Measurements from ENCODE around the gene TAPBP.
"Not testable (repeated sequence)": the region's sequence is repeated elsewhere in the genome, so short reads cannot be mapped to it uniquely, and the experiment has no call there.

TAPBP gene

GRCh38 chr6:33273129-33273923 lies 40.6 kb downstream of the TAPBP start:
- H3K27ac ChIP-seq (ENCODE audit: low read depth, low read length) = peak overlapping the region; percentile 97
- H3K4me1 ChIP-seq (ENCODE audit: insufficient read depth, low read length) = peaks cover 17% of the 10 kb centered on the region
- 56% methylated on average over 11 of the region's 11 CpGs for WGBS

GRCh38 chr6:33272275-33273128 lies 41.4 kb downstream of the TAPBP start:
- H3K27ac ChIP-seq (ENCODE audit: low read depth, low read length) = peak overlapping the region; percentile 97
- no peaks in the 10 kb centered on the region for H3K9me3 ChIP-seq (ENCODE audit: insufficient read depth, low read depth, low read length)
- WGBS = 4% methylated on average over 19 of the region's 22 CpGs
- peaks cover 68% of the 10 kb centered on the region for H3K36me3 ChIP-seq (ENCODE audit: insufficient read depth, low read length)
- H3K9ac ChIP-seq (ENCODE audit: low read depth, low read length) = peak overlapping the region; percentile 97
- peak overlapping the region; percentile 79 for H3K4me3 ChIP-seq (ENCODE audit: low read length)
- no peaks in the 10 kb centered on the region for H3K27me3 ChIP-seq (ENCODE audit: insufficient read depth, low read length)
- H3K4me1 ChIP-seq (ENCODE audit: insufficient read depth, low read length) = peaks cover 17% of the 10 kb centered on the region

More at GRCh38 chr6:33273129-33273923, 40.6 kb downstream of the TAPBP start:
- H3K9ac ChIP-seq (ENCODE audit: low read depth, low read length) = peak overlapping the region; percentile 97
- H3K27me3 ChIP-seq (ENCODE audit: insufficient read depth, low read length) = no peaks in the 10 kb centered on the region
- H3K36me3 ChIP-seq (ENCODE audit: insufficient read depth, low read length) = peaks cover 60% of the 10 kb centered on the region
- H3K9me3 ChIP-seq (ENCODE audit: insufficient read depth, low read depth, low read length) = no peaks in the 10 kb centered on the region
- peak overlapping the region; percentile 79 for H3K4me3 ChIP-seq (ENCODE audit: low read length)

GRCh38 chr6:33271468-33272274 lies 42.2 kb downstream of the TAPBP start, which contains the start of the genes RPS18 and VPS52:
Gene RPS18, plus strand, starts transcription at chr6:33272075. Its CDS starts 45 bp downstream, at chr6:33272120.
Gene VPS52, minus strand, starts transcription at chr6:33271876. Its CDS starts 201 bp downstream, at chr6:33271675.
- peaks cover 17% of the 10 kb centered on the region for H3K4me1 ChIP-seq (ENCODE audit: insufficient read depth, low read length)
- H3K27ac ChIP-seq (ENCODE audit: low read depth, low read length) = peak within 1 kb of the TSS; percentile 97
- peak within 1 kb of the TSS; percentile 97 for H3K9ac ChIP-seq (ENCODE audit: low read depth, low read length)
- WGBS = under 1% methylated on average over 48 of the region's 48 CpGs
- no peaks in the 10 kb centered on the region for H3K9me3 ChIP-seq (ENCODE audit: insufficient read depth, low read depth, low read length)
- H3K36me3 ChIP-seq (ENCODE audit: insufficient read depth, low read length) = peaks cover 75% of the 10 kb centered on the region
- peak within 1 kb of the TSS; percentile 79 for H3K4me3 ChIP-seq (ENCODE audit: low read length)
- H3K27me3 ChIP-seq (ENCODE audit: insufficient read depth, low read length) = no peaks in the 10 kb centered on the region

- peak overlapping the region; percentile 95 for H3K27ac ChIP-seq (ENCODE audit: low read depth, low read length)
- H3K36me3 ChIP-seq (ENCODE audit: insufficient read depth, low read length) = peaks cover 75% of the 10 kb centered on the region
- no peaks in the 10 kb centered on the region for H3K9me3 ChIP-seq (ENCODE audit: insufficient read depth, low read depth, low read length)
- H3K9ac ChIP-seq (ENCODE audit: low read depth, low read length) = peak overlapping the region; percentile 97
- 2% methylated on average over 7 of the region's 7 CpGs for WGBS
- H3K27me3 ChIP-seq (ENCODE audit: insufficient read depth, low read length) = no peaks in the 10 kb centered on the region
- peaks cover 17% of the 10 kb centered on the region for H3K4me1 ChIP-seq (ENCODE audit: insufficient read depth, low read length)
- peak overlapping the region; percentile 79 for H3K4me3 ChIP-seq (ENCODE audit: low read length)
Measured at GRCh38 chr6:33271117-33271467, 42.8 kb downstream of the TAPBP start.

- Histone ChIP-seq H3K4me3 (ENCODE audit: low read length) (no peak overlapping the region), H3K36me3 (ENCODE audit: insufficient read depth, low read length) (peaks cover 72% of the 10 kb centered on the region), H3K27ac (ENCODE audit: low read depth, low read length) (no peak overlapping the region), H3K4me1 (ENCODE audit: insufficient read depth, low read length) (no peaks in the 10 kb centered on the region), H3K27me3 (ENCODE audit: insufficient read depth, low read length) (no peaks in the 10 kb centered on the region), H3K9ac (ENCODE audit: low read depth, low read length) (no peak overlapping the region), H3K9me3 (ENCODE audit: insufficient read depth, low read depth, low read length) (no peaks in the 10 kb centered on the region)
- WGBS = 93% methylated on average over 5 of the region's 7 CpGs
Measured at GRCh38 chr6:33264015-33264414, 49.9 kb downstream of the TAPBP start.

GRCh38 chr6:33262490-33262889 lies 51.4 kb downstream of the TAPBP start:
- H3K4me1 ChIP-seq (ENCODE audit: insufficient read depth, low read length); H3K9ac ChIP-seq (ENCODE audit: low read depth, low read length); H3K27me3 ChIP-seq (ENCODE audit: insufficient read depth, low read length); H3K27ac ChIP-seq (ENCODE audit: low read depth, low read length); H3K4me3 ChIP-seq (ENCODE audit: low read length); H3K9me3 ChIP-seq (ENCODE audit: insufficient read depth, low read depth, low read length): not testable (repeated sequence)
- 76% methylated on average over 3 of the region's 3 CpGs for WGBS
- H3K36me3 ChIP-seq (ENCODE audit: insufficient read depth, low read length) = peaks cover 61% of the 10 kb centered on the region

GRCh38 chr6:33259032-33259431 lies 54.8 kb downstream of the TAPBP start:
- H3K9me3 ChIP-seq (ENCODE audit: insufficient read depth, low read depth, low read length) = no peaks in the 10 kb centered on the region; the same call in 1 of the 2 replicates
- H3K4me3 ChIP-seq (ENCODE audit: low read length) = no peak overlapping the region
- H3K9ac ChIP-seq (ENCODE audit: low read depth, low read length) = no peak overlapping the region
- no peaks in the 10 kb centered on the region for H3K27me3 ChIP-seq (ENCODE audit: insufficient read depth, low read length)
- peaks cover 38% of the 10 kb centered on the region for H3K36me3 ChIP-seq (ENCODE audit: insufficient read depth, low read length)
- H3K27ac ChIP-seq (ENCODE audit: low read depth, low read length) = no peak overlapping the region
- H3K4me1 ChIP-seq (ENCODE audit: insufficient read depth, low read length) = no peaks in the 10 kb centered on the region
- 92% methylated on average over 5 of the region's 5 CpGs for WGBS

- 96% methylated on average over 4 of the region's 4 CpGs for WGBS
- H3K4me1 ChIP-seq (ENCODE audit: insufficient read depth, low read length) = peaks cover 5% of the 10 kb centered on the region; the same call in 1 of the 2 replicates
- peaks cover 24% of the 10 kb centered on the region for H3K36me3 ChIP-seq (ENCODE audit: insufficient read depth, low read length)
- H3K9me3 ChIP-seq (ENCODE audit: insufficient read depth, low read depth, low read length) = no peaks in the 10 kb centered on the region; the same call in 1 of the 2 replicates
- H3K4me3 ChIP-seq (ENCODE audit: low read length) = no peak overlapping the region
- H3K27ac ChIP-seq (ENCODE audit: low read depth, low read length) = no peak overlapping the region
- no peaks in the 10 kb centered on the region for H3K27me3 ChIP-seq (ENCODE audit: insufficient read depth, low read length)
- no peak overlapping the region for H3K9ac ChIP-seq (ENCODE audit: low read depth, low read length)
Measured at GRCh38 chr6:33254591-33254990, 59.3 kb downstream of the TAPBP start.

GRCh38 chr6:33252759-33253158 lies 61.1 kb downstream of the TAPBP start:
- H3K27me3 ChIP-seq (ENCODE audit: insufficient read depth, low read length) = peaks cover 10% of the 10 kb centered on the region
- no peak overlapping the region for H3K4me3 ChIP-seq (ENCODE audit: low read length)
- H3K4me1 ChIP-seq (ENCODE audit: insufficient read depth, low read length) = peaks cover 6% of the 10 kb centered on the region; the same call in 1 of the 2 replicates
- no peaks in the 10 kb centered on the region; the same call in 1 of the 2 replicates for H3K9me3 ChIP-seq (ENCODE audit: insufficient read depth, low read depth, low read length)
- H3K27ac ChIP-seq (ENCODE audit: low read depth, low read length) = no peak overlapping the region
- H3K36me3 ChIP-seq (ENCODE audit: insufficient read depth, low read length) = peaks cover 22% of the 10 kb centered on the region
- H3K9ac ChIP-seq (ENCODE audit: low read depth, low read length) = no peak overlapping the region

GRCh38 chr6:33251395-33252012 lies 62.4 kb downstream of the TAPBP start:
- Histone ChIP-seq H3K27ac (ENCODE audit: low read depth, low read length) (no peak overlapping the region), H3K4me3 (ENCODE audit: low read length) (no peak overlapping the region), H3K4me1 (ENCODE audit: insufficient read depth, low read length) (peaks cover 6% of the 10 kb centered on the region; the same call in 1 of the 2 replicates), H3K36me3 (ENCODE audit: insufficient read depth, low read length) (peaks cover 14% of the 10 kb centered on the region), H3K9ac (ENCODE audit: low read depth, low read length) (no peak overlapping the region), H3K9me3 (ENCODE audit: insufficient read depth, low read depth, low read length) (no peaks in the 10 kb centered on the region), H3K27me3 (ENCODE audit: insufficient read depth, low read length) (peaks cover 23% of the 10 kb centered on the region)
- 94% methylated on average over 6 of the region's 6 CpGs for WGBS
